Measurements from ENCODE around the gene KCNAB2. TPM values are rescaled to one million over a fixed set of nuclear protein-coding genes. Genes with fewer than 3 reads are reported as not detected.

The KCNAB2 gene
- total RNA-seq, 1 donor from 2014 or later, result 17.9 TPM

- no peak for DNase-seq (ENCODE audit: low spot score in 2 of 2)
- no peak for TF ChIP-seq CTCF (IDR thresholded peaks at IDR 0.05)
These were observed 19.6 kb downstream of the KCNAB2 start for GRCh38 chr1:6065093-6065858.

GRCh38 chr1:6066680-6067079 is 21.0 kb downstream of the KCNAB2 start:
- Histone ChIP-seq H3K36me3 (peaks cover 0 to 3% of the 10 kb centered on the region in 2 donors), H3K27me3 (no peaks in the 10 kb centered on the region), H3K9me3 (no peaks in the 10 kb centered on the region), H3K27ac (no peak overlapping the region), H3K4me1 (no peaks in the 10 kb centered on the region), H3K4me3 (no peak overlapping the region)
- no peak for TF ChIP-seq CTCF (IDR thresholded peaks at IDR 0.05)
- DNase-seq (ENCODE audit: low spot score in 2 of 2), result no peak
- intact Hi-C loops (cut with DNase I), result no loop called here

More at GRCh38 chr1:6065093-6065858, 19.6 kb downstream of the KCNAB2 start:
- no peaks in the 10 kb centered on the region for H3K9me3 ChIP-seq
- H3K27me3 ChIP-seq, result no peaks in the 10 kb centered on the region
- no peak overlapping the region for H3K27ac ChIP-seq
- H3K36me3 ChIP-seq, result peaks cover 0 to 3% of the 10 kb centered on the region in 2 donors
- intact Hi-C loops (cut with DNase I), result no loop called here
- H3K4me3 ChIP-seq, result no peak overlapping the region
- H3K4me1 ChIP-seq, result no peaks in the 10 kb centered on the region

- Histone ChIP-seq H3K9me3 (no peaks in the 10 kb centered on the region), H3K36me3 (peaks cover 0 to 3% of the 10 kb centered on the region in 2 donors), H3K4me1 (no peaks in the 10 kb centered on the region), H3K27me3 (no peaks in the 10 kb centered on the region), H3K27ac (no peak overlapping the region), H3K4me3 (no peak overlapping the region)
- intact Hi-C loops (cut with DNase I), result no loop called here
- TF ChIP-seq CTCF (IDR thresholded peaks at IDR 0.05), result no peak
- DNase-seq (ENCODE audit: low spot score in 2 of 2), result no peak
These were observed 22.4 kb downstream of the KCNAB2 start for GRCh38 chr1:6068073-6068472.

- Histone ChIP-seq H3K27me3 (no peaks in the 10 kb centered on the region), H3K4me1 (no peaks in the 10 kb centered on the region), H3K27ac (no peak overlapping the region), H3K9me3 (no peaks in the 10 kb centered on the region), H3K4me3 (no peak overlapping the region), H3K36me3 (peaks cover 0 to 3% of the 10 kb centered on the region in 2 donors)
- intact Hi-C loops (cut with DNase I), result no loop called here
- TF ChIP-seq CTCF (IDR thresholded peaks at IDR 0.05), result no peak
- DNase-seq (ENCODE audit: low spot score in 2 of 2), result no peak
These were observed 23.2 kb downstream of the KCNAB2 start for GRCh38 chr1:6068932-6069331.

GRCh38 chr1:6069573-6069972 is 23.9 kb downstream of the KCNAB2 start:
- intact Hi-C loops (cut with DNase I), result no loop called here

More at GRCh38 chr1:6069573-6069972, 23.9 kb downstream of the KCNAB2 start:
- Histone ChIP-seq H3K4me3 (no peak overlapping the region), H3K9me3 (no peaks in the 10 kb centered on the region), H3K27ac (no peak overlapping the region), H3K27me3 (no peaks in the 10 kb centered on the region), H3K36me3 (peaks cover 0 to 3% of the 10 kb centered on the region in 2 donors), H3K4me1 (no peaks in the 10 kb centered on the region)
- no peak for TF ChIP-seq CTCF (IDR thresholded peaks at IDR 0.05)
- DNase-seq (ENCODE audit: low spot score in 2 of 2), result no peak
